GM21360 (cell line): Measurements from ENCODE around the gene SLC8A3.

Experiments
- ATAC-seq: cut with Tn5 transposase; IDR thresholded peaks from one replicate; pipeline ENCODE4 v1.9.1; 2021; ENCODE audit warnings: mild to moderate bottlenecking, moderate library complexity; ENCODE audit not compliant: unreplicated experiment

SLC8A3 gene

DNA sequence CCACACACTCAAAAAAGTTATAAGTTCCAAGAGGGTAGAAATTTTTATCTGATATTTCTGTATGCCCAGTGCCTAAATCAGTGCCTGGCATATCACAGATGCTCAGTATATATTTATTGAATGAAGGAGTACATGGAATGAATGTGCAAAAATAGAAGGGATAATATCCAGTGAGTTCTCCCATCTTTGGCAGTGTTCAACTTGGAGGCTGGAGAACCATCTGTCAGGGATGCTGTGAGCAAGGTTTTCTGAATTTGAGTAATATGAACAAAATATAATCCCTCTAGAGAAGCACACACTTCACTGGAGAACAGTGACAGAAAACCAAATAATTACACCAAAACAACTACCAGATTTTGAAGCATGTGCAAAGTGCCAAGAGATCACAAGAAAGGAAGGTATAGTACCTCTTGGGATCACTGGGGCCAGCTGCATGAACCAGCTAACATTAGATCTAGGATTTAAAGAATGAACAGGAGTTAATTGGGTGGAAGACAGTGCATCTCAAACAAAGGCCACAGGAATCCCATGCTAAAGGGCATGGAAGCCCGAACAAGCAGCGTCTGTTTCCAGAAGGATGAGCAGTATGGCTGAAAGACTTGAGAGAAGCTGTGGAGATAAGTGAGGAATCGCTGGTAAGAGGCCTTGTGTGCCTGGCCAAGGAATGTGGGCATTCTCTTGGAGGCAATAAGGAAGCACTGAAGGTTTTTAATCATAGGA, 11.5 kb downstream of the SLC8A3 start:
- ATAC-seq: no peak

GRCh38 chr14:70173569-70173968, 15.2 kb downstream of the SLC8A3 start:
- no peak for ATAC-seq

DNA sequence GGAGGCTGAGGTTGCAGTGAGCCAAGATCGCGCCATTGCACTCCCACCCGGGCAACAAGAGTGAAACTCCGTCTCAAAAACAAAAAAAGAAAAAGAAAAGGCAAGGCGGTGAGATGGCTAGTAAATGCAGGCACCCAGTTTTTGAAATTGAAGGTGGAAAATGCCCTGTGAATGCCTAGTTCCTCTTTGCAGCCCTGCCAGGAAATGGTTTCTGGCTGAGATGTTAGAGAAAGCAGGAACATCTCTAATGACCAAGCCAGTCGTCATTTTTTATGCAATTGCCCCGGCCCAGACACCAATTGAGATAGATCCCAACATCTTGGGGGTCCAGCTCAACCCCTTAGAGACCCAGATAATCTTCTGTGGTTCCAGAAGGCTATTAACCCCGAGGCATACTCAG, 17.0 kb downstream of the SLC8A3 start:
- no peak for ATAC-seq

GRCh38 chr14:70170976-70171375, 17.8 kb downstream of the SLC8A3 start:
- no peak for ATAC-seq

DNA sequence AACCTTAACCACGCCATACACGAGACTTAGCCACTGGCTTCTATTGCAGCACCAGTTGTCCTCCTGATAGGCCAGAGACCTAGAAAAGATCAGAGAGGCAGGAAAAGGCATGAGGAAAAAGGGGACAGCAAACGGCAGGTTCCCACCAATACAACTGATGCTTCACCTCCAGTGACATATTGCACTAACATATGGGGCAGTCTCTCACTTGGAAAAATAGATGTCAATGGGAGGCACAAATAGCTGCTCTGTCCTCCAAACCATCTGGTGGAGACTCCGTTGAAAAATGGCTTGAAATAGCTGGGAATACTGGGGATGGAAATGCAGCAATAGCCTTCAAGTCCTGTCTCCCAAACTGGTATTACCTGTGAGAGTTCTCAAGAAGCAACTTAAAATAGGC, 20.3 kb downstream of the SLC8A3 start:
- no peak for ATAC-seq

DNA sequence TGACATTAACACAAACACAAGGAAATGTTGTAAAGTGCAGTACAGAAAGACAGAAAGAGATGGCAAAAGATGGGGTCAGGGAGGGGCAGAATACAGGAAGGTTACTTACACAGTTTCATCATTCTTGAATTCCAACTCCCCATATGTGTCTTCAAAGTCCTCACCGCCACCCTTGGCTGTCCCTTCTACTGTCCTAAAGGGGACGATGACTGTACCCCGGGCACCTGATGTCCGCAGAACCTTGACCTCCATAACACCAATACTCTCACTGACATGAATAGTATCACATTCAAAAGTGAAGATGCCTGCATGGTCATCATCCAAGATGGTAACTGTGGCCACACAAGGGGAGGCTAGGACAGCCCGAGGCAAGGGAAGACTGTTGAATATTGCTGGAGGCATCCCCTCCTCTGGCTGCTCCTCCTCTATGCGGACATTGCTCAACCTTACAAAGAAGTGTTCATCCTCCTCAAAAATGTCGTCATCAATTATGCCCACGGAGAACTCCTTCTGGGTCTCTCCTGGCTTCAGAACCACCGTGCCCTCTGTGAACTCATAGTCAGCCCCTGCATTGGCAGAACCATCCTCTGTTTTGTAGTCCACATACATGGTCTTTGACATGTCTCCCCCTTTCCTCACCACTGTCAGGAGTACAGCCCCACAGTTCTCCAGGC, 22.1 kb downstream of the SLC8A3 start:
- no peak for ATAC-seq

- no peak for ATAC-seq
Observed at GRCh38 chr14:70162358-70162757, 26.4 kb downstream of the SLC8A3 start.

GRCh38 chr14:70156592-70156991, 32.2 kb downstream of the SLC8A3 start:
- ATAC-seq: no peak

- no peak for ATAC-seq
Observed at GRCh38 chr14:70152704-70153103, 36.0 kb downstream of the SLC8A3 start.

DNA sequence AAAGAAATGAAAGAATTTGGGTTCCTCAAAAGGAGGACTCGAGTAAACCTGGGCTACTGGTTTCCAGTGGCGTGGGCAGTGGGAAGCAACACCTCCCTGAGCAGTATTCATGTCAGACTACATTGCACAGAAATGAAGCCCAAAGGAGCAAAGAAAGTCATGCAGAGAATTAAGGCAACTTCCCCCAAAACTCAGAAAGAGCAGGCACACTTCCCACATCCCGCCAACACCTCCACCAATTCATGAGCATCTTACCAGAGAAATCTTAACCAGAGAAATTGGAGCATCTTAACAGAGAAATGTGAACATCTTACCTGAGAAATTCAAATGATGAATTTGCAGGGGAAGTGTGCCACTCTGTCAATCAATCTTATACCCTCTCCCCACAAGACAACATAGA, 36.7 kb downstream of the SLC8A3 start:
- no peak for ATAC-seq

- no peak for ATAC-seq
Observed at GRCh38 chr14:70149596-70150165, 39.1 kb downstream of the SLC8A3 start.

GRCh38 chr14:70148911-70149595, 39.7 kb downstream of the SLC8A3 start:
- ATAC-seq: no peak

DNA sequence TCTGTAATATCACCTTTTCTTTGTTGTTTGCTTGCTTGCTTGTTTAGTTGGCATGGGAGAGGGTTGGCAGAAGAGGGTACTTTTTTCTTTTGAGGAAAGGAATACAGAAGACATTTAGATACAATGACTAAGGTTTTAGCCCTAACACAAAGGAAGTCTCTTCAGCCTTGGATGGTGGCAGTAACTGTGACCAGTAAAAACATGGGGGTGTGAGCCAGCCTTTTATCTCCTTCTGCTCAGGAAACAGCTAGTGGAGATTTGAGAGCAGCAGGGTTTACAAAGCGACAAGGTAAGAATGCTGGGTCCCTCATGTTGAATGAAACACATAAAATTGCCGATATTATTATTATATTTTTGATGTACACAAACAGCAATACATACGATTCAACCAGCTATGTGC, 40.4 kb downstream of the SLC8A3 start:
- ATAC-seq: no peak

DNA sequence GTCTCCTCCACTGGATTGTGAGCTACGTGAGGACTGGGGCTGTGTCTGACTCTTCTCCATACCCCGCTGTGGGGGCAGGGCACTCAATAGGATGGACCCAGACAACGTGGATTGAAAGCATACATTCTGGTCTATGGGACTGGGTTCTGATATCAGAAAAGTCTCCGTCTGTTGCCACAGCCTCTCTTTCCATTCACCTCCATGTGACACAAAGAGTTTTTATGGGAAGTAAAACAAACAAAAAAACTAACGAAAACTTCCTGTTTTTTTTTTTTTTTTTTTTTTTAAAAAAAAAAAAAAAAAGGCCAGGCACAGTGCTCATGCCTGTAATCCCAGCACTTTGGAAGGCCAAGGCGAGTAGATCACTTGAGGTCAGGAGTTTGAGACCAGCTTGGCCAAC, 44.7 kb downstream of the SLC8A3 start:
- no peak for ATAC-seq

GRCh38 chr14:70143306-70143705, 45.4 kb downstream of the SLC8A3 start:
- no peak for ATAC-seq

DNA sequence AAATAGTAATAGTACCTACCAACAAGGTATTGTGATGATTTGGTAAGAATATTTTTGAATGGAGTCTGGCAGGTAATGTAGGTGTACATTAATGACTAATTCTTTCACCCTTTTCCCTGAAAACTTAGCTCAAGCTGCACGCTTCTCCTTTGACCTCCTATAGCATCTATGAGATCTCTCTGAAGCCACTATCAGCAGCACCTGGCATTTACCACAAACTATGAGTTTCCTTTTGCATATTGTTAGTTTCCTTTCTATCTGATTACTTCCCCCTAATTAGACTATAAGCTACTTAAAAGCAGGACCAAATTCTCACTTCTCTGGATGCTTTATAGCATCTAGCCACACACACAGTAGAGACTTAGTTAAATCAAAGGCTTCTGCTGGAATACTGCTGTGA, 48.1 kb downstream of the SLC8A3 start:
- no peak for ATAC-seq

GRCh38 chr14:70139384-70139783, 49.4 kb downstream of the SLC8A3 start:
- no peak for ATAC-seq

DNA sequence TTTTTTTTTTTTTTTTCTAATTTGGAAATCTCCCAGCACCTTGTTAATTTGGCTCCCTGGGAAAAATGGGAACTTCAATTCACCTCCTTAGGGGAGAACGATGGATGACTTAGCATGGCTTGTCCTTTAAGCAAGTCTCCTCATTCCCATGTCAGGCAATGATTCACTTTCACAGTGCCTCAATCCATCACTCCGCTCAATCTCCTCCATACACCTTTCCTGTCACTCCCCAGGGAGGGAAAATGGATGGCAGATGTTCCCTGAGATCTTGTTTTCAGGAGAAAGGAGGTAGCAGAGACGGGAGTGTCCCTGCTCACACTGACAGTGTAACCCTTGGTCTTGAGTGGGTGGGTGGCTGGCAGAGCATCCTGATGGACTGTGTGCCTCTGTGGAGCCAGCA, 51.0 kb downstream of the SLC8A3 start:
- ATAC-seq: no peak

DNA sequence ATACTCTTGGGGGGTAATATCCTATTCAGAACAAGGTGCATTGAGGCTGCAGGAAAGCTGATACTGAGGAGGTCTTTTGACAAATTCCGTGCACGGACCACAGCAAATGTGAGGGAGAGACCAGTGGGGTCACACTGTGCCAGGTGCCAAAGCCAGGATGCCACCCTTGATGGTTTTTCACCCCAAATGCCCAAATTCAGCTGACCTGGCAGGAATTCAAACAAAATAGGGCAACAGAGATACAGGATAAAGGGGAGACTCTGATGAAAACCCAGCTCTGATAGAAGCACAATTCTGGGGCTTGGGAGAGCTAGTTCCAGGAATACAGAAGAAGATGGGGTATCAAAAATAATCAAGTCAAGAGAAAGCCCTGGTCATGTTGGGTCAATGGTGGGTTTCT, 55.3 kb downstream of the SLC8A3 start:
- ATAC-seq: no peak

- ATAC-seq: no peak
Observed at GRCh38 chr14:70130482-70130881, 58.3 kb downstream of the SLC8A3 start.

GRCh38 chr14:70127186-70127585, 61.6 kb downstream of the SLC8A3 start:
- no peak for ATAC-seq

DNA sequence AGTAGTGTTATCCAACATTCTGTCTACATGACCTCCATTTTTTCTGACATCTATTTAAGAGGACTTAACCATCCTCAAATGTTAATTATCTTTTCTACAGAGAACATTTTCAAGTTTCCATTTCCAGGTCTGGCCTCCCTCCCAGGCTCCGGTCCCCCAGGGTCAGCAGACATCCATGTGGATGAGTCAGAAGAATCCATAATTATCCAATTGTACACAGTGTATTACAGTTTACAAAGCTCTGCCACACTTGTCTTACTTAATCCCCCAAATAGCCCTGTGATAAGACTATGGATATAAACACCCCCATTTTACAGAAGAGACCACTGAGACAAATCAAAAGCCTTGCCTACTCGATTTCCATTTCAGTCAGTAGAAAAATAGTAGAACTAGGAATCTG, 65.0 kb downstream of the SLC8A3 start:
- no peak for ATAC-seq
